Muscle of leg (tissue), 11 donors: ENCODE measurements around the gene TREH. TPM values are rescaled to one million over a fixed set of nuclear protein-coding genes. Genes with fewer than 3 reads are reported as not detected.
"Not testable (repeated sequence)": the region's sequence is repeated elsewhere in the genome, so short reads cannot be mapped to it uniquely, and the experiment has no call there.

Experiments
- DNase-seq: peaks from one replicate; pipeline ENCODE4 v3.0.0; 2013
- H3K27ac ChIP-seq: one replicate; pipeline ENCODE4 v1.5.1; 2013; ENCODE audit warnings: mild to moderate bottlenecking, low read length, control low read depth
- H3K27me3 ChIP-seq: one replicate; pipeline ENCODE4 v1.6.1; 2013; ENCODE audit warnings: low read length; ENCODE audit not compliant: control insufficient read depth, insufficient read depth
- H3K36me3 ChIP-seq: one replicate; pipeline ENCODE4 v1.6.1; 2013; ENCODE audit warnings: low read length; ENCODE audit not compliant: control insufficient read depth, insufficient read depth
- H3K4me1 ChIP-seq: one replicate; pipeline ENCODE4 v1.6.1; 2013; ENCODE audit warnings: low read length; ENCODE audit not compliant: control insufficient read depth, insufficient read depth
- H3K4me3 ChIP-seq: one replicate; pipeline ENCODE4 v1.5.1; 2013; ENCODE audit warnings: low read length, control low read depth
- H3K9me3 ChIP-seq: replicated peaks from 2 replicates; pipeline ENCODE4 v1.6.1; 2013; ENCODE audit warnings: low read depth, low read length; ENCODE audit not compliant: control insufficient read depth
- WGBS: methylation state at CpG from one replicate; pipeline ENCODE4 v1.1.5; 2013; ENCODE audit warnings: missing lambda C conversion rate; ENCODE audit not compliant: insufficient coverage; 5-methylcytosine and 5-hydroxymethylcytosine counted together
- polyA plus RNA-seq, 8 donors: library from polyadenylated mRNA; unstranded; fragments of 120-200 nt; gene quantifications; one replicate each; pipeline versions ENCODE4 v1.2.1 to v1.2.3, GENCODE V29; 2013; ENCODE audit warnings: inconsistent platforms in 1 of 8, low replicate concordance in 1 of 8; ENCODE audit not compliant: insufficient read length in 8 of 8, insufficient read depth in 1 of 8
- total RNA-seq: library from RNA; stranded (reverse); fragments of 120-200 nt; gene quantifications from one replicate; pipeline ENCODE4 v1.2.4, GENCODE V29; 2013

TREH gene
- total and polyA plus RNA-seq, 9 donors: under 0.01 to 5.6 (median 0.22) TPM

DNA sequence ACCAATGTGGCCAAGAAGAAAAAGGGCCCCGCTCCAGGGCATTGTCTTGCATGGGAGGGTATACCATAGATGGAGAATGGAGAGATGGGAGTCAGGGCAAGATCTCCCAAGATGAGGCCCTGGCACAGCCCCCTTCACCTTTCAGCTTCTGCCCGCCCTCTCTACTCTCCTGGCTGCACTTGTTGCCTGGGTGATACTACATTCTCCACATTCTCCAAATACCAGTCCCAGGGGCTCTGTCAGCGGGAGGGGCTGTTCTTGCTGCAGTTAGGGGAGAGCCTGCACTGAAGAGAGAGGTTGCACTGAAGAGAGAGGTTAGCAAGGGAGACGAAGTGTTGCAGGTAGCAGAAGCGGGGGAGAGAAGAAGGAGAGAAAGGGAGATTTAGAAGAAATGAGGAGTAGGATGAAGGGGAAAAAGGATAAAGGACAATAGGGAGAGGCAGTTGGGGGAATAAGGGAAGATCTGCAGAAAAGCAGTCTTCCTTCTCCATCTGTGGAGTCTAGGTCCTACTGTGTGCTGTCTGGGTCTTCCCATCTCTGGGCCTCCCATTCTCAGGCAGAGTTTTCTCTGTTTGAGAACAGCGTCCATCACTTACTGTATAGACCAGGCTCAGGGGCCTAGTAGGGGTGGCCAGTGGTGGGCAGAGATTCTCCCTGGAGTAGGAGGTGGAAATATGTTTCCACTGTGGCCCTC lies 64.0 kb downstream of the TREH start:
- H3K9me3 ChIP-seq: no peaks in the 10 kb centered on the region
- peaks cover 53% of the 10 kb centered on the region for H3K4me1 ChIP-seq
- H3K36me3 ChIP-seq: peaks cover 53% of the 10 kb centered on the region
- no peak overlapping the region for H3K4me3 ChIP-seq
- DNase-seq: no peak
- peaks cover 7% of the 10 kb centered on the region for H3K27me3 ChIP-seq
- 77% methylated on average over 3 of the region's 6 CpGs for WGBS
- H3K27ac ChIP-seq: no peak overlapping the region

DNA sequence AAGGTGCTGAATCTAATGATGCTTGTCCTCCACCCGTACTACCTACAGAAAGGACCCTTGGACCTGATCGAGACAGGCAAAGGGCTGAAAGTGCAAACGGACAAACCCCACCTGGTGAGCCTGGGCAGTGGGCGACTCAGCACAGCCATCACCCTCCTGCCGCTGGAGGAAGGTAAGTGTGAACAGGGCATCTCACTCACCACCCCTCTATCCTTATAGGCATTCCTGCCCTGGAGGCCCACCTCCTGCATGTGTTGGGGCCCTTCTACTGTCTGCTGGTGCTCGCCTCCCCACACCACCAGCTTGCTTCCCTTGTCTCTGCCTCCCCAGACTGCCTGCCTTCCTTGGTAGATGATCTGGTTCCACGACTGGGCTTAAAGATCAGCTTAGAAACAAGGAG lies 64.9 kb downstream of the TREH start:
- Histone ChIP-seq H3K4me3 (no peak overlapping the region), H3K4me1 (peaks cover 51% of the 10 kb centered on the region), H3K36me3 (peaks cover 49% of the 10 kb centered on the region), H3K9me3 (no peaks in the 10 kb centered on the region), H3K27ac (no peak overlapping the region), H3K27me3 (peaks cover 11% of the 10 kb centered on the region)
- WGBS: 60% methylated on average over 2 of the region's 7 CpGs
- no peak for DNase-seq

DNA sequence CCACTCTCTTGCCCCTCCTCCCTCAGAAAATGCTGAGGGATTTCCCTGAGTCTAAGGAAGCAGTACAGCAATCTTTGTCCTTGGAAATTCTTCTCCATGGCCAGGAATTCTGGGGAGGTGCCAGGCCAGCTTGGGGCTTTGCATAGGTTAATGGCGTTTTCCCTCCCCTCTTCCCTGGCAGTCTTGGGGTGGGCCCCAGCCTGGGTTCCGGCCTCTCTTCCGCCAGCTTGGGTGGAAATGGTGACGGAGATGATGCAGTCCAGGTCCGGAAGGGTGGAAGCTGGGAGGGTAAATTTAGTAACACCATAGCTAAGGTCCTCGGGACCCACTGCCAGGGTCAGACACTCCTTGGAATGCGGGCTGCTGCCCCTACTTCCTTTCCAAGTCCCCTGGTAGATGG lies 67.1 kb downstream of the TREH start:
- Histone ChIP-seq H3K36me3 (peaks cover 37% of the 10 kb centered on the region), H3K4me3 (no peak overlapping the region), H3K4me1 (peaks cover 48% of the 10 kb centered on the region), H3K27ac (peak overlapping the region; percentile 63), H3K27me3 (peaks cover 22% of the 10 kb centered on the region), H3K9me3 (no peaks in the 10 kb centered on the region)
- peak; percentile 74 for DNase-seq
- no CpG with 5 or more reads among the region's 7 CpGs for WGBS

DNA sequence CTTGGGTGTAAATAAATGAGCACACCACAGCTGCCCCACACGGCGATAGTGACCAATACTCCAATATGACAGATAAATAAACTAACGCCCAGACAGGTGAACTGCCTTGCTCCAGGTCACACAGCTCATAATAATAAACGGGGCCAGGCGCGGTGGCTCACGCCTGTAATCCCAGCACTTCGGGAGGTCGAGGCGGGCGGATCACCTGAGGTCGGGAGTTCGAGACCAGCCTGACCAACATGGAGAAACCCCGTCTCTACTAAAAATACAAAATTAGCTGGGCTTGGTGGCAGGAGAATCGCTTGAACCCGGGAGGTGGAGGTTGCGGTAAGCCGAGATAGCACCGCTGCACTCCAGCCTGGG lies 68.0 kb downstream of the TREH start:
- no CpG with 5 or more reads among the region's 19 CpGs for WGBS
- peak overlapping the region; percentile 69 for H3K27ac ChIP-seq
- H3K27me3 ChIP-seq: peaks cover 22% of the 10 kb centered on the region
- H3K4me3 ChIP-seq: peak overlapping the region; percentile 84
- peaks cover 29% of the 10 kb centered on the region for H3K36me3 ChIP-seq
- DNase-seq, H3K9me3 ChIP-seq: not testable (repeated sequence)
- H3K4me1 ChIP-seq: peaks cover 50% of the 10 kb centered on the region

DNA sequence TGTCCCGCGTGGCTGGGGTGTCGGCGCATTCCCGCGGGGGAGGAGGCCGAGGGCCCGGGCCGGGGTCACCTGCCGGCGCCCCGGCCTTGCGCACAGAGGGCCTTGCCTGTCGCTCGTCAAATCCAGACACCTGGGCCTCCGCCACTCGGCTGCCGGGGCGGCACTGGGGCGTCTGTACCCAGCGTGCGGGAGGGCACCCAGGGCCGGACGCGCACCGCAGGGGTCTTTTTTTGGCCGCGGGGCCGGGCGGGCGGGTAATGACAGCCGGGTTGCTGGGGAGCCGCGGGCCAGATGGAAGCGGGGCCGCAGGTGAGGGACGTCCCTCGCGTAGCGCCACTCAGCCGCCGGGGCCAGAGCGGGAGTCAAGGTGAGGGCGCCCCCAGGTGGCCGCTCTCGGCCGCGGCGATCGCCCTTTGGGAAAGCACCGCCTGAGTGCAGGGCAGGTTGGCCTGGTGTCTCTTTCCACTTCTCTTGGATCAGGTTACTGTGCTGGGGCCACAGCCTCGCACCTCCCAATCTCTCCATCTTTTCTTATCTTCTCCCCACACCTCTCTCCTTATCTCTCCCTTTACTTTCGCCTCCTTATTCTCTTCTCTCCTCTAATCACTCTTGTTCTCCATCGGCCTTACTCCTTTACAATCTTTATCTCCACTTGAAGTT lies 68.5 kb downstream of the TREH start:
- Histone ChIP-seq H3K36me3 (peaks cover 24% of the 10 kb centered on the region), H3K4me3 (peak overlapping the region; percentile 84), H3K4me1 (peaks cover 55% of the 10 kb centered on the region), H3K27me3 (peaks cover 22% of the 10 kb centered on the region), H3K9me3 (no peaks in the 10 kb centered on the region), H3K27ac (peak overlapping the region; percentile 78)
- DNase-seq: peak; percentile 83
- 3% methylated on average over 53 of the region's 54 CpGs for WGBS

DNA sequence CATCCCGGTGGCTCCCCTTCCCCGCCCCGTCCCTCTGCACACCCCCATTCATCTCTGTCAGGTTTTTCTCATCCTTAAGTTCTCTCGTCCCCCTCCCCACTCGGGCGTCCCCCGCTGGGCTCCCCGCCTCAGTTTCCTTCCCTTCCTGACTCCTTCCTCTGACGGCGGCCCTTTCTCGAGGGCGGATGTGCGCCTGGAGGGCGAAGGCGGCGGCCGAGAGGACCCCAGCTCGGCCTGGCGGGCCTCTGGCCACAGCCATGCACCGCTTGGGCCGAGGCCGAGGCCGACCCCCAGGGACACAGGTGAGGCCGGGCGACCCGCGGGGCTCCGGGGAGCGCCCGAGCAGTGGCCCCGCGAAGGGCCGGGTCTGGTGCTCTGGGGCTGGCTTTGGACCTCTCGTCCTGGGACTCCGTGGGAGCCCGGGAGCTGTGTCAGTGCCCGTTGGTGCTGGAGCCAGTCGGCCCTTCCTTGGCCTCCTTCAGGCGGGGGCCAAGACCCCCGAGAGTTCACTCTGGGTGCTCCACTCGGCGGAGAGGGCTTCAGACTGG lies 69.2 kb downstream of the TREH start:
- Histone ChIP-seq H3K9me3 (no peaks in the 10 kb centered on the region), H3K4me3 (peak overlapping the region; percentile 84), H3K27me3 (peaks cover 22% of the 10 kb centered on the region), H3K27ac (peak overlapping the region; percentile 94), H3K36me3 (peaks cover 19% of the 10 kb centered on the region), H3K4me1 (peaks cover 61% of the 10 kb centered on the region)
- no peak for DNase-seq
- WGBS: 7% methylated on average over 42 of the region's 42 CpGs

DNA sequence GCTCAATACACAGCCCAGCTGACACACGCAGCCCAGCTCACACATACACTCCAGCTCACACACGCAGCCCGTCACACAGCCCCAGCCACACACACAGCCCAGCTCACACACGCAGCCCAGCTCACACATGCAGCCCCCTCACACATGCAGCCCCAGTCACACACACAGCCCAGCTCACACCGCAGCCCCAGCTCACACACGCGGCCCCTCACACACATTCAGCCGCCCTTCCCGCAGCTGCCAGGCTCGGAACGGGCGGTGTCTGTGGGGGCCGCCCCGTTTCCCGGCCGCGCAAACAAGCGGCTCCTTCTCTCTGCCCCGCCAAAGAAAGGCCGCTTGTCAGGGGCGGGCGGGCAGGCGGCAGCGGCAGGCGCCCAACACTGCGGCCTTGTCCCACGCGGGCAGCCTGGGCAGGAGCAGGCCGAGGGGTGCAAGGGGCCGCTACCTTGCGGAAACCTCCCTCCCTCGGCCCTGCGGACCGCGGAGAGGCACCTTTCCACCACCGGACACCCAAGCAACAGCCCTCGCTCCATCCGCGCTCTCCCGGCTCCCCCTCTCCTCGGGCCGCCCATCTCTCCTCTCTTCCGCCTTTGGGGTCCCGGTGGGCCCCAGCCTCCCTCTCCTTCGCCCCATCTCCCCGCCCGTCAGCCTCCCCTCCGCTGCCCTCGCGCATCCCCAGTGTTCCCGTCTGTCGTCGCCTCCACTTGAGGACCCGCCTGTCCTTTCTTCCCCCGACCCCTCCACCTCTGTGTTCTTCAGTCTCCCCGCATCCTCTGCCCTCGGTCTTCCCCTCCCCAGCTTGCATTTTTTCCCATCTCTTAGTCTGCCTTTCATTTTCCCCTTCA lies 69.8 kb downstream of the TREH start:
- H3K36me3 ChIP-seq: peaks cover 15% of the 10 kb centered on the region
- peak; percentile 58 for DNase-seq
- no peaks in the 10 kb centered on the region for H3K9me3 ChIP-seq
- peaks cover 68% of the 10 kb centered on the region for H3K4me1 ChIP-seq
- H3K4me3 ChIP-seq: peak overlapping the region; percentile 84
- peaks cover 22% of the 10 kb centered on the region for H3K27me3 ChIP-seq
- H3K27ac ChIP-seq: peak overlapping the region; percentile 94
- WGBS: 11% methylated on average over 52 of the region's 57 CpGs

DNA sequence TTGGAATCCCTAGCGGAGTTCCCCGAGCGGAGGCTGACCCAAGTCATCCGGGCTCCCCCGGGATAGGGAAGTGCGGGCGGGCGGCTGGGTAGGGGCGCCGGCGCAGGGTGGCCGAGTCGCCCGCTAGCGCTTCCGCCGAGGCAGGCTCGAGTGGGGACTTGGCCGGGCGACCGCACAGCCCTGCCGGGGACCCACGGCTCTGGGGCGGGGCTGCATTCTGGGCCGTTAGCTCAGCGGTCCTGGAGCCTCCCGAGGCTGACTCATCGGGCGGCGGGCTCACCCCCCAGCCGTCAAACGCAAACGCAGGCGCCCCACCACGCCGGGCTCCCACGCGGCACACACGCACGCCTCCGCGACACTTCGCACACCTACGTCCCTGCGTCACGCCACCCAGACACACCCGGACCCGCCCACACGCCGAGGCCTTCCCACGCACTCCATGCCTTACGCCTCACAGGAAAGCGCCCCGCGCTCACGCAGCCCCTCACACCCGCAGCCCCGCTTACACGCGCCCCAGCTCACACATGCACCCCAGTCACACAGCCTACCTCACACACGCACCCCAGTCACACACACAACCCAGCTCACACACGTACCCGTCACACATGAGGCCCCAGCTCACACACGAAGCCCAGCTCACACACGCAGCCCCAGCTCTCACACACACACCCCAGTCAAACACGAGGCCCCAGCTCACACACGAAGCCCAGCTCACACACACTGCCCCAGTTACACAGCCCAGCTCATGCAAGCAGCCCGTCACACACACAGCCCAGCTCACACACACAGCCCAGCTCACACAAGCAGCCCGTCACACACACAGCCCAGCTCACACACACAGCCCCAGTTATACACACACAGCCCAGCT lies 70.9 kb downstream of the TREH start:
- Histone ChIP-seq H3K27ac (peak overlapping the region; percentile 94), H3K27me3 (peaks cover 22% of the 10 kb centered on the region), H3K9me3 (no peaks in the 10 kb centered on the region), H3K36me3 (peaks cover 5% of the 10 kb centered on the region), H3K4me1 (peaks cover 71% of the 10 kb centered on the region), H3K4me3 (peak overlapping the region; percentile 84)
- DNase-seq: peak; percentile 73
- 4% methylated on average over 67 of the region's 69 CpGs for WGBS
